ENCODE results near the gene HMGCS2.

GRCh38 chr1:119714583-119714982, 54.1 kb downstream of the HMGCS2 start:
- TF ChIP-seq CTCF (IDR thresholded peaks at IDR 0.05) (no peak), POLR2AphosphoS5 (IDR thresholded peaks at IDR 0.05; ENCODE audit: low read depth, low read length) (no peak), YY1 (IDR thresholded peaks at IDR 0.05; ENCODE audit: low read depth) (no peak)

All from SK-N-SH (cell line).